A673 (cell line): ENCODE measurements around the gene N4BP2.
"Not testable (repeated sequence)": the region's sequence is repeated elsewhere in the genome, so short reads cannot be mapped to it uniquely, and the experiment has no call there.

Experiments used
- CTCF ChIP-seq: fragments of 300-800, 200-600 bp; sonication (generic); conservative IDR thresholded peaks from 2 replicates; pipeline ENCODE4 v1.5.1; 2017; ENCODE audit warnings: low read depth, mild to moderate bottlenecking, antibody characterized with exemption, low read length, moderate library complexity, mixed read lengths
- EZH2 ChIP-seq: fragments of 200-600 bp; sonication (generic); IDR thresholded peaks from 2 replicates; pipeline ENCODE4 v1.6.1; 2017; ENCODE audit warnings: borderline replicate concordance, low read depth, mild to moderate bottlenecking, mixed read lengths, antibody characterized with exemption, low read length; ENCODE audit not compliant: poor library complexity, severe bottlenecking

GRCh38 chr4:40147490-40147889 is 90.8 kb downstream of the N4BP2 start:
- not testable (repeated sequence) for TF ChIP-seq CTCF, EZH2
